ENCODE results near the gene SECTM1.

GRCh38 chr17:82274134-82275020, 59.2 kb downstream of the SECTM1 start:
- TF ChIP-seq POLR2A (IDR thresholded peaks at IDR 0.05), result no peak
- no peak for TF ChIP-seq CTCF (IDR thresholded peaks at IDR 0.05 in 4 of 5, conservative IDR thresholded peaks at IDR 0.05 in 1 of 5)

Measured in gastrocnemius medialis (tissue), 4 donors.